ENCODE data around the gene ACTR8. TPM values are rescaled to one million over a fixed set of nuclear protein-coding genes. Genes with fewer than 3 reads are reported as not detected.

ACTR8 gene
- total and polyA plus RNA-seq, 2 of the 13 experiments (the other 11 are each of a cell fraction or from before 2014, with no cell fraction given): 15.5 to 29.0 TPM

- TF ChIP-seq EHMT2 (IDR thresholded peaks at IDR 0.05; ENCODE audit: borderline replicate concordance, low read depth, low read length): no peak
- peak; percentile 13; the same call in 1 of the 2 replicates for TF ChIP-seq ZNF446 (CRISPR knock-in tag; IDR thresholded peaks at IDR 0.05)
- no peak for TF ChIP-seq ZSCAN31 (CRISPR knock-in tag; IDR thresholded peaks at IDR 0.05; ENCODE audit: low read depth)
- no peak; the same call in 1 of the 2 replicates for TF ChIP-seq HNF1B (CRISPR knock-in tag; IDR thresholded peaks at IDR 0.05)
- no peak for TF ChIP-seq HOMEZ (CRISPR knock-in tag; IDR thresholded peaks at IDR 0.05; ENCODE audit: low read depth)
- no peak for TF ChIP-seq ERF (CRISPR knock-in tag; IDR thresholded peaks at IDR 0.05)
- TF ChIP-seq KAT7 (CRISPR knock-in tag; IDR thresholded peaks at IDR 0.05; ENCODE audit: borderline replicate concordance): no peak; the same call in 1 of the 2 replicates
- TF ChIP-seq ZNF775 (CRISPR knock-in tag; IDR thresholded peaks at IDR 0.05; ENCODE audit: borderline replicate concordance): no peak
- TF ChIP-seq ATRX (CRISPR knock-in tag; IDR thresholded peaks at IDR 0.05; ENCODE audit: borderline replicate concordance): no peak
- no peak for TF ChIP-seq ZNF441 (CRISPR knock-in tag; IDR thresholded peaks at IDR 0.05; ENCODE audit: borderline replicate concordance)
- TF ChIP-seq SMAD1 (CRISPR knock-in tag; IDR thresholded peaks at IDR 0.05; ENCODE audit: borderline replicate concordance, low read depth): no peak
- 0 out of 2 replicates have a peak, but pooled peaks have one; percentile 4 for TF ChIP-seq FOXK1 (CRISPR knock-in tag; IDR thresholded peaks at IDR 0.05; ENCODE audit: borderline replicate concordance, low read depth)
- peak; percentile 57; the same call in 1 of the 2 replicates for TF ChIP-seq NR0B2 (CRISPR knock-in tag; IDR thresholded peaks at IDR 0.05)
- no peak for TF ChIP-seq TAF15 (IDR thresholded peaks at IDR 0.05; ENCODE audit: low read depth, low read length, poor library complexity, severe bottlenecking)
- peak in 1 of 2 experiments; percentile 61; a peak in 1 of 4 replicates for TF ChIP-seq EP300 (IDR thresholded peaks at IDR 0.05; ENCODE audit: low read depth in 2 of 2, low read length in 2 of 2)
- peak; percentile 57; the same call in 1 of the 2 replicates for TF ChIP-seq EP300 (CRISPR knock-in tag; IDR thresholded peaks at IDR 0.05; ENCODE audit: borderline replicate concordance)
- TF ChIP-seq DMTF1 (CRISPR knock-in tag; IDR thresholded peaks at IDR 0.05): no peak
Observed at GRCh38 chr3:53843195-53844177, 38.5 kb downstream of the ACTR8 start (continued).

Data from HepG2 (cell line).